ENCODE measurements around the gene PSMB5. TPM values are rescaled to one million over a fixed set of nuclear protein-coding genes. Genes with fewer than 3 reads are reported as not detected.

The PSMB5 gene
- total and polyA plus RNA-seq, 9 donors, result 65.3 to 144 (median 79.9) TPM

DNA sequence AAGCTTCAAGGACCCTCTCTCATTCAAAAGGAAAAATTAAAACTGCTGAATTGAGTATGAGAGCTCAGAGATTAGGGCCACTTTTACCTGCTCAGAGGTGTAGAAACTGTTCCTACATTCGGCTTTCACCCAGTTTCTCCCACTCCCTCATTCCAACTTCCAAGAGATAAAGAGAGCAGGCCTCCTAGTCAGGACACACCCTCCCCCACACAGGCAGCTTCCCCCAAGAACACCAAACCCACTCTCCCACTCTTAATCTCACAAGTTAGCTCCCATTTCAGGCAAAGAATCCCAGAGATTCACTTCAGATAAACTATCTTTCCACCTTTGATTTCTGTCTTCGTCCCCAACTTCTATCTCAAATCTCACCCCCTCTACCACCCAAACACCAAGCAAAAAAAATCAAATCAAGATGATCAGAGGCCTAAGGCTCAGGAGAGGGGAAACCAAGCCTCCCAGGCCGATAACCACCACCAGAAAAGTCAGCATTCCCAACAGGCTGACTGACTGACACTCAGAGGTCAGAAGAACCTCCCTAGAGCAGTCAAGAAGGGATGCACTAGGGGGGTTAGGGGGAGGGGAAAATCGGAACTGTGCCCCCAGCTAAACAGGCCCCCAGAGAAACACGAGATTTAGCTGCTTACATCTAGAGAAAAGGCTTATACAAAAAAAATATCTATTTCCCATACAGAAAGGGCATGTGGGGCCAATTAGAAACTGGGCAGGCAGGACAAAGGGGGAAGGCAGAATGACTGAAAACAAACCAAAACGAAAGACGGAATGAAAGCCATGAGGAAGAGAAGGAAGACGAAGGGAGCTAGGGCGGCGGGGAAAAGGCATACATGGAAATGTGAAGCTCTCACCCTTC is 35.8 kb upstream of the PSMB5 start:
- Histone ChIP-seq H3K4me1 (ENCODE audit: insufficient read depth) (peaks cover 9% of the 10 kb centered on the region), H3K27me3 (no peaks in the 10 kb centered on the region), H3K36me3 (no peaks in the 10 kb centered on the region), H3K4me3 (peak overlapping the region; percentile 48), H3K27ac (peak overlapping the region in 1 of 2 donors; percentile 14), H3K9me3 (no peaks in the 10 kb centered on the region)
- 2 to 5% (median 5%) methylated on average over 10 of the region's 10 CpGs for WGBS, 3 donors
- no peak for DNase-seq
- TF ChIP-seq, protein P1, sequence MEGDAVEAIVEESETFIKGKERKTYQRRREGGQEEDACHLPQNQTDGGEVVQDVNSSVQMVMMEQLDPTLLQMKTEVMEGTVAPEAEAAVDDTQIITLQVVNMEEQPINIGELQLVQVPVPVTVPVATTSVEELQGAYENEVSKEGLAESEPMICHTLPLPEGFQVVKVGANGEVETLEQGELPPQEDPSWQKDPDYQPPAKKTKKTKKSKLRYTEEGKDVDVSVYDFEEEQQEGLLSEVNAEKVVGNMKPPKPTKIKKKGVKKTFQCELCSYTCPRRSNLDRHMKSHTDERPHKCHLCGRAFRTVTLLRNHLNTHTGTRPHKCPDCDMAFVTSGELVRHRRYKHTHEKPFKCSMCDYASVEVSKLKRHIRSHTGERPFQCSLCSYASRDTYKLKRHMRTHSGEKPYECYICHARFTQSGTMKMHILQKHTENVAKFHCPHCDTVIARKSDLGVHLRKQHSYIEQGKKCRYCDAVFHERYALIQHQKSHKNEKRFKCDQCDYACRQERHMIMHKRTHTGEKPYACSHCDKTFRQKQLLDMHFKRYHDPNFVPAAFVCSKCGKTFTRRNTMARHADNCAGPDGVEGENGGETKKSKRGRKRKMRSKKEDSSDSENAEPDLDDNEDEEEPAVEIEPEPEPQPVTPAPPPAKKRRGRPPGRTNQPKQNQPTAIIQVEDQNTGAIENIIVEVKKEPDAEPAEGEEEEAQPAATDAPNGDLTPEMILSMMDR (IDR thresholded peaks at IDR 0.05), result no peak
- TF ChIP-seq EP300 (IDR thresholded peaks at IDR 0.05), result no peak
- TF ChIP-seq POLR2A (IDR thresholded peaks at IDR 0.05), result no peak
- intact Hi-C loops (cut with DNase I), result no loop called here

DNA sequence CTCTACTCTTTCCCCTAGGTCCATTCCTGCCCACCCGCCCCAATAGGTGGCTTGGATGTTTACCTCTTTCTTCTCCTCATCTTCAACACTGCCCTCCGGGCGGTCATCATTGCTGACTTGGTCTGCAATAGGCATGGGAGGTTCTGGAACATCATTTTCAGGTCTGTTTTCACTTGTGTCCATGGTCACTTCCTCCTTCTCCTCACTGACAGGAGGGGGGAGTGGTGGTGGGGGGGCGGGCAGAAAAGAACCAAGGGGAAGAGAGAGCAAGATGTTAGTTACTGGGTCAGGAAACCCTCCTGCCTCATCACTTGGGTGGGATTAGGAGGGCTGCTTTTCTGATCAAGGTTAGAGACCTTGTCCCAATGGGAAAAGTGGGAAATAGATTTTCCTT is 34.7 kb upstream of the PSMB5 start:
- intact Hi-C loops (cut with DNase I), result no loop called here
- H3K36me3 ChIP-seq, result no peaks in the 10 kb centered on the region
- 65 to 75% (median 71%) methylated on average over 4 of the region's 4 CpGs for WGBS, 3 donors
- no peaks in the 10 kb centered on the region for H3K9me3 ChIP-seq
- H3K27me3 ChIP-seq, result no peaks in the 10 kb centered on the region
- no peak overlapping the region for H3K4me3 ChIP-seq
- DNase-seq, result peak in 2 of 5 donors; percentile 23 to 36
- no peak overlapping the region for H3K27ac ChIP-seq
- peaks cover 9% of the 10 kb centered on the region for H3K4me1 ChIP-seq (ENCODE audit: insufficient read depth)
- TF ChIP-seq POLR2A (IDR thresholded peaks at IDR 0.05) (no peak), EP300 (IDR thresholded peaks at IDR 0.05) (no peak)
- TF ChIP-seq, protein P1 (IDR thresholded peaks at IDR 0.05), result no peak

DNA sequence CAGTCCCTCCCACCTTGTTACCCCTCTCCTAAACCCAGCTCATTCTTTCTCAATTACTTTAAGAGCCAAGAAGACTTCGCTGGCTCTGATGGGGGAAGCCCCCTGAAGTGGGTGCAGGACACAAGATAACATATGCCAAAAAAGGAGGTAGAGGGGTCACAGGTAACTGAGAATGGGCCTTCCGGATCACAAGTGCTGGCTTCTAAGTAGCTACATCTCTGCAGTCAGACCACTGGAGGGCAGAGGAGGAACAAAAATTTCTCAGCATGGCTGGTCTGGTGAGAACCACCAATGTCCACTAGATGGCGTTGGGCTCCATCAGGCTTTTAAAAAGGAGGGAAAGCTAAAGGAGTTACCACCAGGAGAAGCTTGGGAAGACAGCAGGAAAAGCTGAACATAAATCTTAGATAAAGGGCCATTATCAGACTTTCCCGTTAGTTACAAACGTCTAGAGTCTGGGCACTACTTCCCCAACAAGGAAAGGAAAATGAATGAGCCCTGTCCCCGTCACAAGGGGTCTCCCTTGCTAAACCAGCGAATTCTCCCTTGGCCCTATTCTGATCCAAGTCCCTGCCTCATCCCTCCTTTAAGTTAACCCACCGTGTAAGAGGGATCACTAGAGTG is 34.2 kb upstream of the PSMB5 start:
- 25 to 28% (median 26%) methylated on average over 8 of the region's 8 CpGs for WGBS, 3 donors
- Histone ChIP-seq H3K4me1 (ENCODE audit: insufficient read depth) (peaks cover 9% of the 10 kb centered on the region), H3K36me3 (peaks cover under 1% of the 10 kb centered on the region), H3K4me3 (no peak overlapping the region), H3K27ac (no peak overlapping the region), H3K27me3 (no peaks in the 10 kb centered on the region), H3K9me3 (no peaks in the 10 kb centered on the region)
- no peak for TF ChIP-seq POLR2A (IDR thresholded peaks at IDR 0.05)
- no peak for TF ChIP-seq EP300 (IDR thresholded peaks at IDR 0.05)
- TF ChIP-seq, protein P1 (IDR thresholded peaks at IDR 0.05), result peak; percentile 88 to 97 (median 94)
- intact Hi-C loops (cut with DNase I), result no loop called here
- peak; percentile 74 to 87 (median 76) for DNase-seq

DNA sequence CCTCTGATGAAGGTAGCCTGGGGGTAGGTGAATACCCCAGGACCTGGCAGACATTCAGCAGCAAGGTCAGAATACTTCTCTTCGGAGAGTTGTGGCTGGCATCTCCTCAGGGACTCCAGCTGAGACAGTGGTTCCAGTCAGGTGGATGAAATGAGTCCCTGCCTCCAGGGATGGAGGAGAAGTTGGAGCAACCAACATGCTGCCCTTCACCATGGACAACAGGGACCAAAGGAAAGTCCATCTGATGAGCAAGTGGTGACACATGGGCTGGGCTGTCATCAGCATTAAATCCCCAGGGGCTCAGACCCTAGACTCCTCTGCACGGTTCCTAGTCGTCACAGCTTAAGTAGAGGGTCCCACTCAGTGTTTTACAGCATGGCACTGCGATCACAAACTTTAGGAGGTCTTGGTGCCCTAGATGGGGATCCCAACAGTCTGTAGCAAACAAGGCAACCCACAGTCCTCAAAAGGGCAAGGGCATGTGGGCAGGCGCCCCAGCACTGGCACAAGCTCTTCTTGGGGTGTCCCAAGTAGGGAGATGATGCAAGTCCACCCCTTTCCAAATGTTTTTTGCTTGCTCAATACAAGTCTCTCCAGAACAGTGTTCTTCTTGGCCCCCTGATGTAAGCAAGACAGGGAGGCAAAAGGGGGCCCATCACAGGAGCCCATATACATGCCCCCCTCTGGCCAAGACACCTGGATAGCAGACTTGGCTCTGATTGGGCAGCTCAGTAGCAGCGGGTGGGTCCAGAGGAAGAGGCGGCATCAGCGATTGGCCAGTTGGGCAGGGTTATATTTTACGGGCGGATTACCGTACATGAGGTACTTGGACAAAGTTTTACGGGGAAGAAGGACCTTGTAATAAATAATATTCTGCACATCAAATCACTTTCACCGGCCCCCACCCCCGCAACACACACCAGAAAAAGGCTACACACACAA is 33.4 kb upstream of the PSMB5 start:
- Histone ChIP-seq H3K9me3 (no peaks in the 10 kb centered on the region), H3K4me3 (no peak overlapping the region), H3K27ac (no peak overlapping the region), H3K36me3 (peaks cover 2% of the 10 kb centered on the region), H3K4me1 (ENCODE audit: insufficient read depth) (peaks cover 9% of the 10 kb centered on the region), H3K27me3 (no peaks in the 10 kb centered on the region)
- TF ChIP-seq POLR2A (IDR thresholded peaks at IDR 0.05), result no peak
- intact Hi-C loops (cut with DNase I), result no loop called here
- WGBS, 3 donors, result 64 to 72% (median 67%) methylated on average over 14 of the region's 14 CpGs
- peak in 2 of 5 donors; percentile 31 to 40 for DNase-seq
